Measurements from ENCODE around the gene OR11A1.

Gene OR11A1

GRCh38 chr6:29388533-29388932, 68.3 kb downstream of the OR11A1 start:
- no peak for DNase-seq (ENCODE audit: low spot score)

- no peak for DNase-seq (ENCODE audit: low spot score)
Observed at GRCh38 chr6:29376003-29376402, 80.9 kb downstream of the OR11A1 start.

Data from CD4-positive, alpha-beta T cell treated with Interleukin-6 at 100 ng/mL for 8 hours (primary cell).